Transverse colon (tissue), 4 donors: ENCODE data around the gene TXNRD1. TPM values are rescaled to one million over a fixed set of nuclear protein-coding genes. Genes with fewer than 3 reads are reported as not detected.
"Not testable (repeated sequence)": the region's sequence is repeated elsewhere in the genome, so short reads cannot be mapped to it uniquely, and the experiment has no call there.

Source experiments
- DNase-seq: peaks from one replicate; pipeline ENCODE4 v3.0.0-alpha.2; 2019
- H3K27ac ChIP-seq, 4 donors: fragments of 200-600 bp; sonication (generic); 2 replicates each; pipeline ENCODE4 v1.5.1; 2016 to 2018; ENCODE audit warnings: inconsistent platforms in 4 of 4
- H3K27me3 ChIP-seq: fragments of 200-600 bp; sonication (generic); 2 replicates; pipeline ENCODE4 v1.5.1; 2017; ENCODE audit warnings: inconsistent platforms
- H3K36me3 ChIP-seq, 4 donors: fragments of 200-600 bp; sonication (generic); 2 replicates each; pipeline ENCODE4 v1.5.1; 2017 to 2019; ENCODE audit warnings: inconsistent platforms in 4 of 4
- H3K4me1 ChIP-seq, 4 donors: fragments of 200-600 bp; sonication (generic); 2 replicates each; pipeline ENCODE4 v1.5.1; 2017 to 2020; ENCODE audit warnings: inconsistent platforms in 4 of 4
- H3K4me3 ChIP-seq, 4 donors: fragments of 200-600 bp; sonication (generic); 1 replicate in 1 of 4; 2 replicates in 3 of 4; pipeline versions ENCODE4 v1.5.1 to v1.6.1; 2017 to 2019; ENCODE audit warnings: inconsistent platforms in 4 of 4
- H3K9me3 ChIP-seq, 2 donors: fragments of 200-600 bp; sonication (generic); 2 replicates each; pipeline ENCODE4 v1.5.1; 2017 to 2019; ENCODE audit warnings: inconsistent platforms in 2 of 2
- CTCF ChIP-seq, 5 experiments: fragments of 200-600 bp in 3 of 5; fragments of 450-650 bp in 2 of 5; sonication (generic) in 3 of 5; IDR thresholded peaks; 1 replicate in 2 of 5; 2 replicates in 3 of 5; pipeline ENCODE4 v1.5.1; 2016 to 2017; ENCODE audit warnings: antibody characterized with exemption in 5 of 5, inconsistent platforms in 3 of 5, mild to moderate bottlenecking in 2 of 5, moderate library complexity in 1 of 5
- EP300 ChIP-seq: sonication (generic); formaldehyde crosslinking; IDR thresholded peaks from one replicate; pipeline ENCODE4 v1.6.1; 2017; ENCODE audit warnings: antibody characterized with exemption, low read depth
- POLR2A ChIP-seq: fragments of 450-650 bp; IDR thresholded peaks from one replicate; pipeline ENCODE4 v1.6.1; 2016; ENCODE audit warnings: antibody characterized with exemption, mild to moderate bottlenecking, moderate library complexity
- POLR2AphosphoS5 ChIP-seq, 3 donors: sonication (generic); formaldehyde crosslinking; IDR thresholded peaks; one replicate each; pipeline ENCODE4 v1.6.1; 2016; ENCODE audit warnings: antibody characterized with exemption in 3 of 3
- WGBS, 2 donors: methylation state at CpG; one replicate each; pipeline ENCODE4 v1.1.5; 2018; ENCODE audit warnings: low coverage in 1 of 2; 5-methylcytosine and 5-hydroxymethylcytosine counted together
- in situ Hi-C, 4 donors: fragments of 200-750 bp; cut with MboI; loops; one replicate each; pipeline versions ENCODE4 v1.15.0 to v1.15.1; 2017; ENCODE audit warnings: low sequenced_read_pairs in 3 of 4, low pct_ligation_motif_present in 1 of 4, low pct_unique_long_range_greater_than_20kb in 1 of 4
- intact Hi-C: fragments of 100-400 bp; cut with DNase I; formaldehyde crosslinking; loops from one replicate; pipeline ENCODE4 v1.15.1; 2023; ENCODE audit warnings: low total_unique reads
- total RNA-seq, 4 donors: library from RNA; depleted of rRNA; stranded (reverse); fragments of >200 nt; gene quantifications; one replicate each; pipeline ENCODE4 v1.1.0, GENCODE V29; 2016

TXNRD1 gene
- total RNA-seq, 4 donors from 2014 or later = 72.9 to 127 (median 122) TPM

- WGBS, 2 donors = 94 to 100% methylated on average over 4 to 10 of the region's 17 CpGs
- peaks cover 15 to 50% (median 36%) of the 10 kb centered on the region in 4 donors for H3K4me1 ChIP-seq
- H3K27ac ChIP-seq, H3K9me3 ChIP-seq, intact Hi-C loops, H3K4me3 ChIP-seq, H3K27me3 ChIP-seq, DNase-seq: not testable (repeated sequence)
- H3K36me3 ChIP-seq = peaks cover 0 to 24% (median 11%) of the 10 kb centered on the region in 4 donors
- in situ Hi-C loops = loop anchor here in 1 of 4 donors (25.0 kb wide), 1 partner anchor 332 kb away; the partner anchor contains the start of gene TDG
- TF ChIP-seq CTCF (IDR thresholded peaks at IDR 0.05) = peak in 4 of 5 experiments; percentile 8 to 18 (median 16)
Observed at GRCh38 chr12:104294158-104294859, 78.7 kb downstream of the TXNRD1 start.

GRCh38 chr12:104294927-104295668, 79.5 kb downstream of the TXNRD1 start:
- Histone ChIP-seq H3K36me3 (peaks cover 0 to 24% (median 11%) of the 10 kb centered on the region in 4 donors), H3K27me3 (no peaks in the 10 kb centered on the region), H3K4me1 (peaks cover 9 to 49% (median 33%) of the 10 kb centered on the region in 4 donors), H3K27ac (peak overlapping the region in 1 of 4 donors; percentile 15), H3K4me3 (no peak overlapping the region), H3K9me3 (no peaks in the 10 kb centered on the region)
- intact Hi-C loops (no loop called here), in situ Hi-C loops (loop anchor here in 1 of 4 donors (25.0 kb wide), 1 partner anchor 333 kb away; the partner anchor contains the start of gene TDG)
- DNase-seq = no peak
- 58 to 75% methylated on average over 7 to 9 of the region's 9 CpGs for WGBS, 2 donors
- no peak for TF ChIP-seq POLR2AphosphoS5 (IDR thresholded peaks at IDR 0.05)
- TF ChIP-seq EP300 = no peak
- no peak for TF ChIP-seq POLR2A
- no peak for TF ChIP-seq CTCF (IDR thresholded peaks at IDR 0.05)

GRCh38 chr12:104295954-104296353, 80.4 kb downstream of the TXNRD1 start:
- Histone ChIP-seq H3K9me3 (no peaks in the 10 kb centered on the region), H3K27ac (no peak overlapping the region), H3K36me3 (peaks cover 0 to 24% (median 11%) of the 10 kb centered on the region in 4 donors), H3K4me1 (peaks cover 8 to 50% (median 37%) of the 10 kb centered on the region in 4 donors), H3K4me3 (no peak overlapping the region), H3K27me3 (no peaks in the 10 kb centered on the region)
- no peak for TF ChIP-seq POLR2AphosphoS5 (IDR thresholded peaks at IDR 0.05)
- TF ChIP-seq CTCF (IDR thresholded peaks at IDR 0.05) = no peak
- TF ChIP-seq EP300 = no peak
- TF ChIP-seq POLR2A = no peak
- intact Hi-C loops (no loop called here), in situ Hi-C loops (loop anchor here in 1 of 4 donors (25.0 kb wide), 1 partner anchor 334 kb away; the partner anchor contains the start of gene TDG)
- WGBS, 2 donors = 69 to 83% methylated on average over 1 of the region's 1 CpG
- DNase-seq = no peak

GRCh38 chr12:104296718-104297117, 81.1 kb downstream of the TXNRD1 start:
- Histone ChIP-seq H3K4me1 (peaks cover 8 to 50% (median 38%) of the 10 kb centered on the region in 4 donors), H3K4me3 (no peak overlapping the region), H3K9me3 (no peaks in the 10 kb centered on the region), H3K27me3 (no peaks in the 10 kb centered on the region), H3K36me3 (peaks cover 0 to 20% (median 9%) of the 10 kb centered on the region in 4 donors), H3K27ac (no peak overlapping the region)
- in situ Hi-C loops = loop anchor here in 1 of 4 donors (25.0 kb wide), 1 partner anchor 334 kb away; the partner anchor contains the start of gene TDG
- no peak for DNase-seq
- intact Hi-C loops = no loop called here
- TF ChIP-seq POLR2A = no peak
- WGBS, 2 donors = 73 to 100% methylated on average over 1 to 4 of the region's 4 CpGs
